H9 (cell line): ENCODE measurements around the gene PRDM2. TPM values are rescaled to one million over a fixed set of nuclear protein-coding genes. Genes with fewer than 3 reads are reported as not detected.

Experiments used
- DNase-seq: peaks from one replicate; pipeline ENCODE4 v3.0.0-alpha.2; 2017
- H2AFZ ChIP-seq: one replicate; pipeline ENCODE4 v1.6.1; 2013; ENCODE audit warnings: mild to moderate bottlenecking, low read length, control low read depth, moderate library complexity
- H2AK5ac ChIP-seq: 2 replicates; pipeline ENCODE4 v1.6.1; 2013; ENCODE audit warnings: low read length, control low read depth, mixed read lengths; ENCODE audit not compliant: insufficient read length
- H2BK120ac ChIP-seq: one replicate; pipeline ENCODE4 v1.6.1; 2013; ENCODE audit warnings: low read depth, mild to moderate bottlenecking, low read length, control low read depth, inconsistent platforms; ENCODE audit not compliant: poor library complexity, severe bottlenecking
- H2BK12ac ChIP-seq: 2 replicates; pipeline ENCODE4 v1.6.1; 2013; ENCODE audit warnings: low read length, control low read depth, mixed read lengths, low read depth; ENCODE audit not compliant: insufficient read length
- H2BK15ac ChIP-seq: 2 replicates; pipeline ENCODE4 v1.6.1; 2013; ENCODE audit warnings: low read depth, low read length, control low read depth
- H2BK20ac ChIP-seq: one replicate; pipeline ENCODE4 v1.6.1; 2013; ENCODE audit warnings: low read depth, mild to moderate bottlenecking, low read length, control low read depth, inconsistent platforms; ENCODE audit not compliant: poor library complexity, severe bottlenecking
- H2BK5ac ChIP-seq: 2 replicates; pipeline ENCODE4 v1.6.1; 2013; ENCODE audit warnings: low read length, control low read depth, mixed read lengths; ENCODE audit not compliant: insufficient read length
- H3K14ac ChIP-seq: 2 replicates; pipeline ENCODE4 v1.6.1; 2013; ENCODE audit warnings: low read length, control low read depth; ENCODE audit not compliant: insufficient read depth
- H3K18ac ChIP-seq: 2 replicates; pipeline ENCODE4 v1.6.1; 2013; ENCODE audit warnings: low read depth, mild to moderate bottlenecking, mixed read lengths, low read length, control low read depth; ENCODE audit not compliant: insufficient read length
- H3K23ac ChIP-seq: 2 replicates; pipeline ENCODE4 v1.6.1; 2013; ENCODE audit warnings: low read length, control low read depth, mixed read lengths, low read depth; ENCODE audit not compliant: insufficient read length
- H3K23me2 ChIP-seq: 2 replicates; pipeline ENCODE4 v1.6.1; 2013; ENCODE audit warnings: low read depth, mild to moderate bottlenecking, mixed read lengths, low read length, control low read depth; ENCODE audit not compliant: insufficient read length, poor library complexity, severe bottlenecking
- H3K27ac ChIP-seq: 2 replicates; pipeline ENCODE4 v1.5.1; 2013; ENCODE audit warnings: low read length, control low read depth, mixed read lengths, low read depth; ENCODE audit not compliant: insufficient read length
- H3K27me3 ChIP-seq: 2 replicates; pipeline ENCODE4 v1.6.1; 2013; ENCODE audit warnings: low read length, control low read depth, inconsistent platforms; ENCODE audit not compliant: insufficient read depth
- H3K4ac ChIP-seq: 2 replicates; pipeline ENCODE4 v1.6.1; 2013; ENCODE audit warnings: low read depth, mild to moderate bottlenecking, control low read depth, inconsistent platforms, low read length, moderate library complexity
- H3K4me1 ChIP-seq: 2 replicates; pipeline ENCODE4 v1.6.1; 2013; ENCODE audit warnings: low read length, control low read depth, inconsistent platforms; ENCODE audit not compliant: insufficient read depth
- H3K4me2 ChIP-seq: 2 replicates; pipeline ENCODE4 v1.6.1; 2013; ENCODE audit warnings: low read length, control low read depth, mixed read lengths; ENCODE audit not compliant: insufficient read length, insufficient read depth
- H3K56ac ChIP-seq: 2 replicates; pipeline ENCODE4 v1.6.1; 2013; ENCODE audit warnings: low read depth, mild to moderate bottlenecking, mixed read lengths, low read length, control low read depth; ENCODE audit not compliant: insufficient read length
- H3K79me1 ChIP-seq: 2 replicates; pipeline ENCODE4 v1.6.1; 2013; ENCODE audit warnings: low read depth, mild to moderate bottlenecking, moderate library complexity, low read length, control low read depth, inconsistent platforms; ENCODE audit not compliant: insufficient read depth, poor library complexity, severe bottlenecking
- H3K79me2 ChIP-seq: 2 replicates; pipeline ENCODE4 v1.6.1; 2013; ENCODE audit warnings: low read length, control low read depth, inconsistent platforms; ENCODE audit not compliant: insufficient read depth
- H3K9ac ChIP-seq: 2 replicates; pipeline ENCODE4 v1.6.1; 2013; ENCODE audit warnings: low read length, control low read depth, mixed read lengths; ENCODE audit not compliant: insufficient read length; ENCODE audit errors: extremely low read depth
- H3K9me3 ChIP-seq: one replicate; pipeline ENCODE4 v1.6.1; 2013; ENCODE audit warnings: low read depth, low read length, inconsistent platforms; ENCODE audit not compliant: control insufficient read depth
- H3T11ph ChIP-seq: one replicate; pipeline ENCODE4 v1.6.1; 2013; ENCODE audit warnings: mild to moderate bottlenecking, low read length, control low read depth, inconsistent platforms
- H4K20me1 ChIP-seq: one replicate; pipeline ENCODE4 v1.6.1; 2013; ENCODE audit not compliant: control insufficient read depth, insufficient read length, insufficient read depth
- H4K5ac ChIP-seq: 2 replicates; pipeline ENCODE4 v1.6.1; 2013; ENCODE audit warnings: low read depth, mild to moderate bottlenecking, mixed read lengths, low read length, control low read depth; ENCODE audit not compliant: insufficient read length
- H4K8ac ChIP-seq: replicated peaks from 2 replicates; pipeline ENCODE4 v1.6.1; 2013; ENCODE audit warnings: low read length, control low read depth, mixed read lengths, low read depth; ENCODE audit not compliant: insufficient read length
- H4K91ac ChIP-seq: 2 replicates; pipeline ENCODE4 v1.6.1; 2013; ENCODE audit warnings: low read depth, mild to moderate bottlenecking, moderate library complexity, mixed read lengths, low read length, control low read depth; ENCODE audit not compliant: insufficient read length
- H3K27ac Mint-ChIP-seq, 3 experiments: 2 replicates in 2 of 3; 3 replicates in 1 of 3; pipeline ENCODE4 v1.8.0; 2020 to 2021; ENCODE audit warnings: mixed read lengths in 3 of 3, mild to moderate bottlenecking in 1 of 3, moderate library complexity in 1 of 3
- H3K27me3 Mint-ChIP-seq: 2 replicates; pipeline ENCODE4 v1.8.0; 2021; ENCODE audit warnings: low read depth, mild to moderate bottlenecking, moderate library complexity, mixed read lengths
- H3K36me3 Mint-ChIP-seq, 3 experiments: 2 replicates in 2 of 3; 3 replicates in 1 of 3; pipeline ENCODE4 v1.8.0; 2020 to 2021; ENCODE audit warnings: low read depth in 3 of 3, mixed read lengths in 3 of 3; ENCODE audit not compliant: insufficient read depth in 1 of 3
- H3K4me1 Mint-ChIP-seq, 2 experiments: 2 replicates each; pipeline ENCODE4 v1.8.0; 2020; ENCODE audit warnings: mixed read lengths in 2 of 2
- H3K4me3 Mint-ChIP-seq, 2 experiments: 2 replicates in 1 of 2; 3 replicates in 1 of 2; pipeline ENCODE4 v1.8.0; 2020 to 2021; ENCODE audit warnings: mild to moderate bottlenecking in 2 of 2, mixed read lengths in 2 of 2, moderate library complexity in 1 of 2
- H3K9me3 Mint-ChIP-seq, 2 experiments: 2 replicates in 1 of 2; 3 replicates in 1 of 2; pipeline ENCODE4 v1.8.0; 2020; ENCODE audit warnings: mild to moderate bottlenecking in 2 of 2, mixed read lengths in 2 of 2, moderate library complexity in 1 of 2
- WGBS: extraction: QIAGEN DNeasy Blood & Tissue Kit; methylation state at CpG from one replicate; pipeline ENCODE4 v1.1.7; 2013; ENCODE audit warnings: missing lambda C conversion rate, low lambda C conversion rate, mixed read lengths; ENCODE audit not compliant: insufficient read length; ENCODE audit errors: extremely low coverage; 5-methylcytosine and 5-hydroxymethylcytosine counted together
- total RNA-seq: library from RNA; stranded (reverse); gene quantifications from 2 replicates; pipeline ENCODE4 v1.2.1, GENCODE V29; 2021
- TF ChIP-seq, protein P1 (sequence below): fragments of 200-600 bp; sonication (generic); conservative IDR thresholded peaks from 3 replicates; pipeline ENCODE4 v1.8.0; 2021; ENCODE audit warnings: antibody characterized with exemption, mild to moderate bottlenecking

Gene PRDM2
- total RNA-seq, 1 experiment from 2014 or later, result 24.5 TPM

DNA sequence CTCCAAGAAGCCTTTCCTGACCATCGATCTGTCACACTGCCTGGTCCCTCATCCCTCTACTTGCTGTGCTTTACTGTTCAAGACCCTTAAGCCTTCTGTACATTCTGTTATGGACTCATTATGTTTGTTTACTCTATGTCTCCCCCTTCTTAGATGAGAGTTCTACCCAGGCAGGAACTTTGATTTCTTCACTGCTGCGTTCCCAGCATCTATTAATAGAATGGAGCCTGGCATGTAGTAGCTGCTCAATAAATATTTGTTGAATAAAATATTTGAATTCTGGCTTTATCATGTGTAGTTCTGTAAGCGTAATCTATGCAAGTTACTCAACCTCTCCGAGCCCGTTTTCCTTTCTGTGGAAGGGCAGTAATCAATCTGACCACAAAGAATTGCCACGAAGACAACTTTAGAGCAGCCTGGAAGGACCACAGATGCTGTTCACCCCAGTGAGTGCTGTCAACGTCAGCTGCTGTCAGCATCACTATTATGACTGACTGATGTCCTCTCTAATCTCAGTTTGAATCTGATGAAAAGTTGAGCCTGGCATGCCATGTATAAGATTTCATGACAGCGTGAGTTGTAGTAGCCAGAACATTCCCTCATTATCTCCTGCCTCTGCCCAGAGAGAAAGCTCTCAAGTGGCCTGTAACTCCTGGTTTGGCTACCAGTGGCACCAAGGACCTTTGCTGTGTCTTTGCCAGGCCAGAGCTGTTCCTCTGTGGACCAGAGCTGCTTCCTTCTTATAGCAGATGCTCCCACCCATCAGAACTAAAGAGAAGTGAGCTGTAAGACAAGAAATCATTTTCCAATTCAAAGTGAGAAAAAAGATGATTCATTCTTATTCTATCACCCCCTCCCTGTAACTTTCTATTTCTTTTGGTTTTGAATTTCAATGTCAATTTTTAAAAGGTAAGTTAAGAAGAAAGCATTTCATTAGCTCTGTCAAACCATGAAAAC is 94.5 kb downstream of the PRDM2 start:
- Histone ChIP-seq H2BK20ac (no peak overlapping the region), H3K79me2 (no peaks in the 10 kb centered on the region), H2AK5ac (no peak overlapping the region), H2BK15ac (no peak overlapping the region), H2BK12ac (no peak overlapping the region), H2BK5ac (no peak overlapping the region), H3K27ac (no peak overlapping the region), H4K20me1 (peaks cover 5% of the 10 kb centered on the region), H3K79me1 (no peaks in the 10 kb centered on the region), H3K23me2 (no peaks in the 10 kb centered on the region), H3K14ac (no peak overlapping the region), H3T11ph (no peak overlapping the region), H3K9me3 (no peaks in the 10 kb centered on the region), H4K91ac (no peak overlapping the region), H2AFZ (no peak overlapping the region), H3K4me1 (no peaks in the 10 kb centered on the region), H3K9ac (no peak overlapping the region), H3K56ac (no peak overlapping the region), H3K4me2 (no peak overlapping the region), H3K4ac (no peak overlapping the region), H3K27me3 (no peaks in the 10 kb centered on the region), H4K8ac (no peak overlapping the region), H3K18ac (no peak overlapping the region), H2BK120ac (no peak overlapping the region), H4K5ac (no peak overlapping the region), H3K23ac (no peak overlapping the region)
- Mint-ChIP-seq H3K27me3 (no peaks in the 10 kb centered on the region), H3K27ac (no peak overlapping the region), H3K4me3 (no peak overlapping the region), H3K4me1 (peaks cover 18 to 22% of the 10 kb centered on the region in 2 experiments; a peak in 3 of 4 replicates), H3K9me3 (no peaks in the 10 kb centered on the region), H3K36me3 (peaks cover 0 to 2% (median 0%) of the 10 kb centered on the region in 3 experiments; a peak in 2 of 7 replicates)
- WGBS, result no CpG with 5 or more reads among the region's 8 CpGs
- TF ChIP-seq, protein P1, sequence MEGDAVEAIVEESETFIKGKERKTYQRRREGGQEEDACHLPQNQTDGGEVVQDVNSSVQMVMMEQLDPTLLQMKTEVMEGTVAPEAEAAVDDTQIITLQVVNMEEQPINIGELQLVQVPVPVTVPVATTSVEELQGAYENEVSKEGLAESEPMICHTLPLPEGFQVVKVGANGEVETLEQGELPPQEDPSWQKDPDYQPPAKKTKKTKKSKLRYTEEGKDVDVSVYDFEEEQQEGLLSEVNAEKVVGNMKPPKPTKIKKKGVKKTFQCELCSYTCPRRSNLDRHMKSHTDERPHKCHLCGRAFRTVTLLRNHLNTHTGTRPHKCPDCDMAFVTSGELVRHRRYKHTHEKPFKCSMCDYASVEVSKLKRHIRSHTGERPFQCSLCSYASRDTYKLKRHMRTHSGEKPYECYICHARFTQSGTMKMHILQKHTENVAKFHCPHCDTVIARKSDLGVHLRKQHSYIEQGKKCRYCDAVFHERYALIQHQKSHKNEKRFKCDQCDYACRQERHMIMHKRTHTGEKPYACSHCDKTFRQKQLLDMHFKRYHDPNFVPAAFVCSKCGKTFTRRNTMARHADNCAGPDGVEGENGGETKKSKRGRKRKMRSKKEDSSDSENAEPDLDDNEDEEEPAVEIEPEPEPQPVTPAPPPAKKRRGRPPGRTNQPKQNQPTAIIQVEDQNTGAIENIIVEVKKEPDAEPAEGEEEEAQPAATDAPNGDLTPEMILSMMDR, result no peak
- no peak for DNase-seq
